Measurements from ENCODE around the gene ACTR6.
"Not testable (repeated sequence)": the region's sequence is repeated elsewhere in the genome, so short reads cannot be mapped to it uniquely, and the experiment has no call there.

The ACTR6 gene

GRCh38 chr12:100184549-100185145 is 16.0 kb upstream of the ACTR6 start:
- peak in 1 of 56 donors; percentile 22 for DNase-seq

- DNase-seq: peak in 29 of 56 donors; percentile 7 to 57 (median 25)
These were observed 15.2 kb upstream of the ACTR6 start for GRCh38 chr12:100185361-100185894.

- DNase-seq: peak in 1 of 56 donors; percentile 8
These were observed 14.5 kb upstream of the ACTR6 start for GRCh38 chr12:100186071-100186470.

GRCh38 chr12:100187068-100187467 is 13.5 kb upstream of the ACTR6 start:
- DNase-seq: no peak

GRCh38 chr12:100187857-100188519 is 12.6 kb upstream of the ACTR6 start:
- no peak for DNase-seq

GRCh38 chr12:100188888-100189635 is 11.6 kb upstream of the ACTR6 start:
- DNase-seq: not testable (repeated sequence)

- DNase-seq: no peak
These were observed 10.8 kb upstream of the ACTR6 start for GRCh38 chr12:100189636-100190394.

- DNase-seq: no peak
These were observed 7.5 kb upstream of the ACTR6 start for GRCh38 chr12:100193085-100193484.

- no peak for DNase-seq
These were observed 3.1 kb upstream of the ACTR6 start for GRCh38 chr12:100197486-100197885.

GRCh38 chr12:100199023-100199346 is 1.6 kb upstream of the ACTR6 start:
- DNase-seq: no peak

- DNase-seq: peak in 26 of 56 donors; percentile 3 to 57 (median 28)
These were observed 1.1 kb upstream of the ACTR6 start for GRCh38 chr12:100199347-100200149.

GRCh38 chr12:100201604-100202423 is 1.2 kb downstream of the ACTR6 start:
- no peak for DNase-seq

- no peak for DNase-seq
These were observed 6.7 kb downstream of the ACTR6 start for GRCh38 chr12:100207311-100207710.

- DNase-seq: no peak
These were observed 8.2 kb downstream of the ACTR6 start for GRCh38 chr12:100208834-100209233.

- no peak for DNase-seq
These were observed 11.1 kb downstream of the ACTR6 start for GRCh38 chr12:100211698-100212097.

GRCh38 chr12:100213016-100213891 is 12.6 kb downstream of the ACTR6 start:
- no peak for DNase-seq

- no peak for DNase-seq
These were observed 13.9 kb downstream of the ACTR6 start for GRCh38 chr12:100214518-100214917.

- no peak for DNase-seq
These were observed 14.6 kb downstream of the ACTR6 start for GRCh38 chr12:100215209-100215608.

GRCh38 chr12:100216337-100216736 is 15.7 kb downstream of the ACTR6 start:
- DNase-seq: no peak
